A204.1 (cell line): ENCODE data around the gene S100A5.

Experiments
- FAIRE-seq: peaks from 2 replicates; lab custom pipeline; 2012; peaks lifted over from hg19 to GRCh38; lab: Jason Lieb, UNC

S100A5 gene

GRCh38 chr1:153506831-153507413 is 33.8 kb downstream of the S100A5 start:
- no peak for FAIRE-seq

GRCh38 chr1:153506386-153506785 is 34.3 kb downstream of the S100A5 start:
- FAIRE-seq = no peak

- FAIRE-seq = no peak
These were observed 35.2 kb downstream of the S100A5 start for GRCh38 chr1:153505576-153505975.

- no peak for FAIRE-seq
These were observed 37.0 kb downstream of the S100A5 start for GRCh38 chr1:153503766-153504165.

GRCh38 chr1:153498746-153499145 is 42.0 kb downstream of the S100A5 start:
- no peak for FAIRE-seq

- FAIRE-seq = no peak
These were observed 45.2 kb downstream of the S100A5 start for GRCh38 chr1:153495536-153495935.

- no peak for FAIRE-seq
These were observed 45.7 kb downstream of the S100A5 start for GRCh38 chr1:153494976-153495535.

GRCh38 chr1:153493343-153493960 is 47.3 kb downstream of the S100A5 start:
- FAIRE-seq = no peak

- no peak for FAIRE-seq
These were observed 50.3 kb downstream of the S100A5 start for GRCh38 chr1:153490272-153491051.

GRCh38 chr1:153488731-153489130 is 52.0 kb downstream of the S100A5 start:
- FAIRE-seq = no peak

GRCh38 chr1:153487707-153488106 is 53.0 kb downstream of the S100A5 start:
- FAIRE-seq = no peak
